Peyer's patch (tissue), 4 donors: ENCODE results near the gene COQ2.

Experiments
- POLR2A ChIP-seq, 2 donors: fragments of 450-650 bp; IDR thresholded peaks; one replicate each; pipeline ENCODE4 v1.5.1; 2017; ENCODE audit warnings: antibody characterized with exemption in 2 of 2, mild to moderate bottlenecking in 2 of 2, moderate library complexity in 2 of 2
- TF ChIP-seq, protein P1 (sequence below), 6 experiments: fragments of 450-650 bp in 4 of 6; fragments of 200-600 bp in 2 of 6; sonication (generic) in 1 of 6; IDR thresholded peaks; one replicate each; pipeline ENCODE4 v1.5.1; 2017 to 2019; ENCODE audit warnings: antibody characterized with exemption in 6 of 6, mild to moderate bottlenecking in 3 of 6, moderate library complexity in 1 of 6

DNA sequence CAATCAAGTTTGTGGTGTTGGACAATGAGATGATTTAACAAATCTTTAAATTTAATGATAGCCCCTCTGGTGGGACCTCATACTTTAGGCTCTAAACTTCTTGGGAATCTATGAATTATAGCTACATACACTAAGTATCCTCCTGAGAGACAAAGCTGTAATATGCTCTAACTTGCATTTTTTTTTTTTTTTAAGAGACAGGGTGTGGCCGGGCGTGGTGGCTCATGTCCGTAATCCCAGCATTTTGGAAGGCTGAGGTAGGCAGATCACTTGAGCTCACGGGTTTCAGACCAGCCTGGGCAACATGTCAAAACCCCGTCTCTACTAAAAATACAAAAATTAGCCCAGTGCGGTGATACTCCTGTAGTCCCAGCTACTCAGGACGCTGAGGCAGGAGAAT is 23.3 kb upstream of the COQ2 start:
- TF ChIP-seq, protein P1, sequence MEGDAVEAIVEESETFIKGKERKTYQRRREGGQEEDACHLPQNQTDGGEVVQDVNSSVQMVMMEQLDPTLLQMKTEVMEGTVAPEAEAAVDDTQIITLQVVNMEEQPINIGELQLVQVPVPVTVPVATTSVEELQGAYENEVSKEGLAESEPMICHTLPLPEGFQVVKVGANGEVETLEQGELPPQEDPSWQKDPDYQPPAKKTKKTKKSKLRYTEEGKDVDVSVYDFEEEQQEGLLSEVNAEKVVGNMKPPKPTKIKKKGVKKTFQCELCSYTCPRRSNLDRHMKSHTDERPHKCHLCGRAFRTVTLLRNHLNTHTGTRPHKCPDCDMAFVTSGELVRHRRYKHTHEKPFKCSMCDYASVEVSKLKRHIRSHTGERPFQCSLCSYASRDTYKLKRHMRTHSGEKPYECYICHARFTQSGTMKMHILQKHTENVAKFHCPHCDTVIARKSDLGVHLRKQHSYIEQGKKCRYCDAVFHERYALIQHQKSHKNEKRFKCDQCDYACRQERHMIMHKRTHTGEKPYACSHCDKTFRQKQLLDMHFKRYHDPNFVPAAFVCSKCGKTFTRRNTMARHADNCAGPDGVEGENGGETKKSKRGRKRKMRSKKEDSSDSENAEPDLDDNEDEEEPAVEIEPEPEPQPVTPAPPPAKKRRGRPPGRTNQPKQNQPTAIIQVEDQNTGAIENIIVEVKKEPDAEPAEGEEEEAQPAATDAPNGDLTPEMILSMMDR (IDR thresholded peaks at IDR 0.05), result no peak
- no peak for TF ChIP-seq POLR2A (IDR thresholded peaks at IDR 0.05)
